Endothelial cell of umbilical vein (primary cell): ENCODE results near the gene SEMA7A. TPM values are rescaled to one million over a fixed set of nuclear protein-coding genes. Genes with fewer than 3 reads are reported as not detected.

ENCODE experiments used
- BruUV-seq: library from RNA; stranded (reverse); fragments of 400-500 nt; replicated peaks from 2 replicates; lab custom pipeline; 2021; lab: Mats Ljungman, UMichigan
- CTCF ChIA-PET: fragments of 300-600, 350-600 bp; sonication (Branson Sonifier 250); formaldehyde crosslinking; loops from one replicate; lab custom pipeline; 2021; ENCODE audit warnings: antibody characterized with exemption, inconsistent platforms; lab: Charles Lee
- POLR2A ChIA-PET: fragments of 300-600, 350-600 bp; sonication (Branson Sonifier 250); formaldehyde crosslinking; loops from one replicate; lab custom pipeline; 2021; ENCODE audit warnings: antibody characterized with exemption, inconsistent platforms; lab: Charles Lee
- DNase-seq: peaks from one replicate; pipeline ENCODE4 v3.0.0-alpha.2; 2011; ENCODE audit warnings: low read depth, low spot score
- FAIRE-seq: peaks from 2 replicates; lab custom pipeline; 2011; peaks lifted over from hg19 to GRCh38; lab: Jason Lieb, UNC
- H2AFZ ChIP-seq: 2 replicates; pipeline ENCODE4 v1.6.0; 2012; ENCODE audit warnings: low read depth, low read length, control low read depth, inconsistent platforms
- H3K27ac ChIP-seq: 2 replicates; pipeline ENCODE4 v1.5.1; 2011; ENCODE audit warnings: low read depth, mild to moderate bottlenecking, control low read depth, low read length, moderate library complexity; ENCODE audit not compliant: insufficient read depth
- H3K27me3 ChIP-seq, 2 experiments: 2 replicates each; pipeline versions ENCODE4 v1.6.0 to v1.6.1; 2011; ENCODE audit warnings: low read length in 2 of 2, mixed read lengths in 1 of 2; ENCODE audit not compliant: control insufficient read depth in 2 of 2, insufficient read depth in 2 of 2
- H3K36me3 ChIP-seq, 2 experiments: 2 replicates in 1 of 2; 3 replicates in 1 of 2; pipeline ENCODE4 v1.5.1; 2011; ENCODE audit warnings: low read length in 2 of 2, mild to moderate bottlenecking in 1 of 2, moderate library complexity in 1 of 2; ENCODE audit not compliant: control insufficient read depth in 2 of 2, insufficient read depth in 2 of 2; ENCODE audit errors: extremely low read depth in 1 of 2
- H3K4me1 ChIP-seq: 3 replicates; pipeline ENCODE4 v1.5.1; 2011; ENCODE audit warnings: mild to moderate bottlenecking, low read length; ENCODE audit not compliant: control insufficient read depth, insufficient read depth; ENCODE audit errors: extremely low read depth
- H3K4me2 ChIP-seq: 2 replicates; pipeline ENCODE4 v1.6.1; 2011; ENCODE audit warnings: low read length, control low read depth, mixed read lengths; ENCODE audit not compliant: insufficient read depth
- H3K4me3 ChIP-seq, 3 experiments: fragments of 200-600 bp in 1 of 3; sonication (generic), shearing (Covaris generic) in 1 of 3; replicated peaks in 1 of 3; 2 replicates each; pipeline ENCODE4 v1.5.1; 2011 to 2016; ENCODE audit warnings: control low read depth in 3 of 3, low read length in 3 of 3, mild to moderate bottlenecking in 2 of 3, inconsistent platforms in 1 of 3, low read depth in 1 of 3, moderate library complexity in 1 of 3; ENCODE audit not compliant: insufficient read depth in 1 of 3
- H3K79me2 ChIP-seq: 2 replicates; pipeline ENCODE4 v1.6.0; 2012; ENCODE audit warnings: low read length, inconsistent platforms; ENCODE audit not compliant: control insufficient read depth, insufficient read depth
- H3K9ac ChIP-seq: replicated peaks from 2 replicates; pipeline ENCODE3; 2011; ENCODE audit warnings: low read length, control low read depth; ENCODE audit not compliant: insufficient read depth; ENCODE audit errors: extremely low read depth
- H3K9me1 ChIP-seq: replicated peaks from 3 replicates; pipeline ENCODE4 v1.6.0; 2011; ENCODE audit warnings: mild to moderate bottlenecking, low read length; ENCODE audit not compliant: control insufficient read depth, insufficient read depth; ENCODE audit errors: extremely low read depth
- H3K9me3 ChIP-seq: replicated peaks from 2 replicates; pipeline ENCODE4 v1.5.1; 2012; ENCODE audit warnings: low read length, inconsistent platforms; ENCODE audit not compliant: control insufficient read depth, insufficient read depth
- H4K20me1 ChIP-seq: replicated peaks from 2 replicates; pipeline ENCODE3; 2011; ENCODE audit warnings: mild to moderate bottlenecking, low read length; ENCODE audit not compliant: control insufficient read depth, insufficient read depth; ENCODE audit errors: extremely low read depth
- EZH2 ChIP-seq: IDR thresholded peaks from 2 replicates; pipeline ENCODE4 v1.6.1; 2012; ENCODE audit warnings: borderline replicate concordance, low read depth, mild to moderate bottlenecking, moderate library complexity, low read length, inconsistent platforms; ENCODE audit not compliant: severe bottlenecking
- FOS ChIP-seq: IDR thresholded peaks from 2 replicates; pipeline ENCODE4 v1.6.1; 2011; ENCODE audit warnings: mild to moderate bottlenecking, low read length, moderate library complexity, borderline replicate concordance; ENCODE audit not compliant: insufficient read depth
- GATA2 ChIP-seq: IDR thresholded peaks from 2 replicates; pipeline ENCODE4 v1.7.0; 2011; ENCODE audit warnings: low read depth, mild to moderate bottlenecking, moderate library complexity, mixed read lengths, low read length; ENCODE audit not compliant: insufficient read length, insufficient read depth
- JUN ChIP-seq: IDR thresholded peaks from 2 replicates; pipeline ENCODE4 v1.6.1; 2011; ENCODE audit warnings: borderline replicate concordance, low read depth; ENCODE audit not compliant: insufficient read length, insufficient read depth
- MYC ChIP-seq: IDR thresholded peaks from one replicate; pipeline ENCODE4 v1.6.1; 2011; ENCODE audit warnings: mild to moderate bottlenecking, low read depth, low read length
- POLR2A ChIP-seq: IDR thresholded peaks from 2 replicates; pipeline ENCODE4 v1.6.1; 2012; ENCODE audit warnings: low read depth, mild to moderate bottlenecking, control low read depth, low read length
- POLR2AphosphoS5 ChIP-seq: IDR thresholded peaks from 2 replicates; pipeline ENCODE4 v1.6.1; 2012; ENCODE audit warnings: low read depth, mild to moderate bottlenecking, control low read depth, low read length, moderate library complexity; ENCODE audit not compliant: insufficient read depth
- dilution Hi-C: fragments of 300-500 bp; cut with MboI; formaldehyde crosslinking; loops from one replicate; pipeline ENCODE4 v1.15.0; 2019; ENCODE audit warnings: low sequenced_read_pairs; ENCODE audit not compliant: extremely low pct_ligation_motif_present
- intact Hi-C: fragments of 100-400 bp; cut with micrococcal nuclease; formaldehyde crosslinking; loops from one replicate; pipeline ENCODE4 v1.10.0; 2022
- polyA plus RNA-seq, 4 experiments: library from polyadenylated mRNA; depleted of rRNA in 3 of 4; stranded (reverse) in 3 of 4; unstranded in 1 of 4; fragments of >200 nt; gene quantifications; 2 replicates each; pipeline versions ENCODE4 v1.2.1 to v1.2.3, GENCODE V29; 2011 to 2012; ENCODE audit warnings: missing spikeins in 1 of 4
- total RNA-seq: library from RNA; stranded (reverse); gene quantifications from 2 replicates; pipeline ENCODE4 v1.2.3, GENCODE V29; 2021
- TF ChIP-seq, protein P1 (sequence below), 2 donors: IDR thresholded peaks; 1 replicate in 1 of 2; 2 replicates in 1 of 2; pipeline ENCODE4 v1.5.1; 2011; ENCODE audit warnings: low read length in 2 of 2, mild to moderate bottlenecking in 2 of 2, moderate library complexity in 2 of 2, control low read depth in 1 of 2, inconsistent platforms in 1 of 2, low read depth in 1 of 2; ENCODE audit not compliant: insufficient read depth in 1 of 2; ENCODE audit errors: extremely low read depth in 1 of 2
- TF ChIP-seq, protein P2 (sequence below): IDR thresholded peaks from 2 replicates; pipeline ENCODE4 v1.6.1; 2011; ENCODE audit not compliant: insufficient read depth, insufficient read length

SEMA7A gene
- total and polyA plus RNA-seq, 2 donors (not counting 3 experiments of a cell fraction or from before 2014, with no cell fraction given), result 1.7 to 2.0 TPM

DNA sequence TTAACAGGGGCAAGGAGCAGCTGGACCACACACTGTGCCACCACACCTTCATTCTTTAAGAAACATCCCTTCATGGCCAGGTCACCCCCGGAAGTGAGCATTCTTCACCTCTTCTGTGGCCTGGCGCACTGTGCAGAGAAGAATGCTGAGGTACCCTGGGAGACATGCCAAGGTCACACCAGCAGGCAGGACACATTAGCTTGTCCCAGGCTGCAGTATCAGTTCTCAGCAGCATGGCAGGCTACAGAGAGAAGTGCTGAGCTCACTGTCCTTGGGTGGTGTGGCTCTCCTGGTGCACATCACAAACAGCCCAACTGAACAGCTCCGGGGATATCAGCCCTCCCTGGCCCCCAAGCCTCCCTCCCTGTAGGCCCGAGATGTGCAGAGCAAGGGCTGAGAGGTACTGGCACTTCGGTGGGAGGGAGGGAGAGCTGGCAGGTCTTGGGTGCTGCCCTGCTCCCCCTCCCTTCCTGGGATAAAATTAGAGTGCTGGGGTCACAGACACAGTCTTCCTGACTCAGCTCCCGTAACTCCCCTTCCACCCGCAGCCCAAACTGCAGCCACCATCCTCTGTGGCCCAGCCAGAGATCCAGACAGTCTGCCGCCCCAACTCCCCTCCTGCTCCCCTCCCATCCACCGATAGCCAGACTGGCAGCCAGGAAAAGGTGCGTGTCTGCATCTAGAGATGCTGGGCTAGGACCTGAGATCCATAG, 13.4 kb downstream of the SEMA7A start:
- BruUV-seq, result no TSS peak
- Histone ChIP-seq H3K27me3 (no peaks in the 10 kb centered on the region), H3K36me3 (no peaks in the 10 kb centered on the region), H3K79me2 (no peaks in the 10 kb centered on the region), H3K9me3 (no peaks in the 10 kb centered on the region), H3K9ac (no peak overlapping the region), H3K27ac (no peak overlapping the region), H3K4me2 (no peak overlapping the region), H3K4me1 (no peaks in the 10 kb centered on the region), H3K9me1 (no peaks in the 10 kb centered on the region), H2AFZ (no peak overlapping the region), H4K20me1 (no peaks in the 10 kb centered on the region), H3K4me3 (no peak overlapping the region)
- DNase-seq, result no peak
- POLR2A ChIA-PET, result no interaction called here
- dilution Hi-C loops, result no loop called here
- intact Hi-C loops, result no loop called here
- no peak for FAIRE-seq
- TF ChIP-seq GATA2, result no peak
- no peak for TF ChIP-seq JUN
- TF ChIP-seq, protein P1, sequence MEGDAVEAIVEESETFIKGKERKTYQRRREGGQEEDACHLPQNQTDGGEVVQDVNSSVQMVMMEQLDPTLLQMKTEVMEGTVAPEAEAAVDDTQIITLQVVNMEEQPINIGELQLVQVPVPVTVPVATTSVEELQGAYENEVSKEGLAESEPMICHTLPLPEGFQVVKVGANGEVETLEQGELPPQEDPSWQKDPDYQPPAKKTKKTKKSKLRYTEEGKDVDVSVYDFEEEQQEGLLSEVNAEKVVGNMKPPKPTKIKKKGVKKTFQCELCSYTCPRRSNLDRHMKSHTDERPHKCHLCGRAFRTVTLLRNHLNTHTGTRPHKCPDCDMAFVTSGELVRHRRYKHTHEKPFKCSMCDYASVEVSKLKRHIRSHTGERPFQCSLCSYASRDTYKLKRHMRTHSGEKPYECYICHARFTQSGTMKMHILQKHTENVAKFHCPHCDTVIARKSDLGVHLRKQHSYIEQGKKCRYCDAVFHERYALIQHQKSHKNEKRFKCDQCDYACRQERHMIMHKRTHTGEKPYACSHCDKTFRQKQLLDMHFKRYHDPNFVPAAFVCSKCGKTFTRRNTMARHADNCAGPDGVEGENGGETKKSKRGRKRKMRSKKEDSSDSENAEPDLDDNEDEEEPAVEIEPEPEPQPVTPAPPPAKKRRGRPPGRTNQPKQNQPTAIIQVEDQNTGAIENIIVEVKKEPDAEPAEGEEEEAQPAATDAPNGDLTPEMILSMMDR (IDR thresholded peaks at IDR 0.05; ENCODE audit: extremely low read depth in 1 of 2, insufficient read depth in 1 of 2, low read depth in 1 of 2, low read length in 2 of 2), result no peak
- TF ChIP-seq, protein P2, sequence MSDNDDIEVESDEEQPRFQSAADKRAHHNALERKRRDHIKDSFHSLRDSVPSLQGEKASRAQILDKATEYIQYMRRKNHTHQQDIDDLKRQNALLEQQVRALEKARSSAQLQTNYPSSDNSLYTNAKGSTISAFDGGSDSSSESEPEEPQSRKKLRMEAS, result no peak
- TF ChIP-seq POLR2A, result no peak
- TF ChIP-seq FOS, result no peak
- no peak for TF ChIP-seq POLR2AphosphoS5
- no peak for TF ChIP-seq EZH2
- TF ChIP-seq MYC, result no peak
- CTCF ChIA-PET, result interaction anchor here (1.1 to 1.2 kb wide), 2 partner anchors 15 to 32 kb away, joined by 3 read pairs; no protein-coding TSS in a partner anchor
